Bone marrow (tissue), 2 donors: Measurements from ENCODE around the gene TRAF3IP1.
"Not testable (repeated sequence)": the region's sequence is repeated elsewhere in the genome, so short reads cannot be mapped to it uniquely, and the experiment has no call there.

ENCODE experiments used
- DNase-seq, 2 donors: peaks; one replicate each; lab custom pipeline; 2025; lab: John Stamatoyannopoulos, UW

Gene TRAF3IP1

GRCh38 chr2:238428866-238429265, 108.5 kb downstream of the TRAF3IP1 start:
- DNase-seq, result no peak

DNA sequence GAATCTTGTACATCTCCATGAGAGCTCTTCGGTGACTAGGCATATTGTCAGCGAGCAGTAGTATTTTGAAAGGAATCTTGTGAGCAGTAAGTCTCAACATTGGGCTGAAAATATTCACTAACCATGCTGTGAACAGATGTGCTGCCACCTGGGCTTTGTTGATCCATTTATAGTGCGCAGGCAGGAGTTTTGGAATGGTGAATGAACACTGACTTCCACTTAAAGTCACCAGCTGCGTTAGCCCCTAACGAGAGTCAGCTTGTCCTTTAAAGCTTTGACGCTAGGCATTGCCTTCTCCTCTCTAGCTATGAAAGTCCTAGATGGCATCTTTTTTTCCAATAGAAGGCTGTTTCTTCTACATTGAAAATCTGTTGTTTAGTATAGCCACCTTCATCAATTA, 110.5 kb downstream of the TRAF3IP1 start:
- DNase-seq, result no peak

DNA sequence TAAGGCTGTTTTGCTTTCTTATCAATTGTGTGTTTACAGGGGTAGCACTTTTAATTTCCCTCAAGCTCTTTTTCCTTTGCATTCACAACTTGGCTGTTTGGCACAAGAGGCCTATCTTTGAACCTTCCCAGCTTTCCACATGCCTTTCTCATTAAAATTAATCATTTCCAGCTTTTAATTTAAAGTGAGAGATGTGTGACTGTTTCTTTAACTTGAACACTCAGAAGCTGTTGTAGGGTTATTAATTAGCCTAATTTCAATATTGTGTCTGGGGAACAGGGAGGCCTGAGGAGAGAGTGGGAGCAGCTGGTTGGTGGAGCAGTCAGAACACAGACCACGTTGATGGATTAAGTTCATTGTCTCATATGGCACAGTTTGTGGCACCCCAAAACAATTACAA, 111.1 kb downstream of the TRAF3IP1 start:
- DNase-seq, result no peak

DNA sequence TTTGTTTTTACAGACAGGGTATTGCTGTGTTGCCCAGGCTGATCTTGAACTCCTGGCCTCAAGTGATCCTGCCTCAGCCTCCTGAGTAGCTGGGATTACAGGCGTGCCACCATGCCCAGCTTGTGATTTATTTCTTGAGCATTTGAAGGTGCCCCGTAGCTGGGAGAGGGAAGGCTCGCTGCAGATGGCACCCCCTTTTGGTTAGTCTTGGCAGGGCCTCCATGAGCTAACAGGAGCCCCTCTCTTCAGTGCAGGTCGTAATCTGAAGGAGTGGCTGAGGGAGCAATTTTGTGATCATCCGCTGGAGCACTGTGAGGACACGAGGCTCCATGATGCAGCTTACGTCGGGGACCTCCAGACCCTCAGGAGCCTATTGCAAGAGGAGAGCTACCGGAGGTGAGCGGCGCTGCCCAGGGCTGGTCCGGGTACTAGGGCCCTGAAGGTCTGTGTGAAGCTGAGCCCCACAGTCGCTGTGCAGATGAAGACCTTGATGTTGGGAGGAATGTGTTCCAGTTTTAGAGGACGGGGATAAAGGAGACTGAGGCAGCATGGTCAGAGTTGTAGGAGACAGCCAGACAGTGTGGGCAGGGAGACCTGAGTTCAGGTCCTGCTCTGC, 113.1 kb downstream of the TRAF3IP1 start:
- DNase-seq, result no peak

GRCh38 chr2:238433941-238434845, 113.9 kb downstream of the TRAF3IP1 start:
- no peak for DNase-seq

- no peak for DNase-seq
These were observed 114.8 kb downstream of the TRAF3IP1 start for GRCh38 chr2:238434846-238435751.

DNA sequence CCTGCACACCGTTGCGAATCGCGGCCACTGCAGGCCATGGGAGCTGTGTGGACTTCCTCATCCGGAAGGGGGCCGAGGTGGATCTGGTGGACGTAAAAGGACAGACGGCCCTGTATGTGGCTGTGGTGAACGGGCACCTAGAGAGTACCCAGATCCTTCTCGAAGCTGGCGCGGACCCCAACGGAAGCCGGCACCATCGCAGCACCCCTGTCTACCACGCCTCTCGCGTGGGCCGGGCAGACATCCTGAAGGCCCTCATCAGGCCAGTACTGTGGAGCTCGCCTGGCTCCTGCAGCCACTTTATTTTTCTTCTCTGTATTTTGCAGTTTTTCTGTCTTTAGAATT, 115.4 kb downstream of the TRAF3IP1 start:
- no peak for DNase-seq

- DNase-seq, result no peak
These were observed 118.8 kb downstream of the TRAF3IP1 start for GRCh38 chr2:238438856-238439849.

- DNase-seq, result no peak
These were observed 119.6 kb downstream of the TRAF3IP1 start for GRCh38 chr2:238439917-238440316.

GRCh38 chr2:238440331-238440730, 120.0 kb downstream of the TRAF3IP1 start:
- no peak for DNase-seq

DNA sequence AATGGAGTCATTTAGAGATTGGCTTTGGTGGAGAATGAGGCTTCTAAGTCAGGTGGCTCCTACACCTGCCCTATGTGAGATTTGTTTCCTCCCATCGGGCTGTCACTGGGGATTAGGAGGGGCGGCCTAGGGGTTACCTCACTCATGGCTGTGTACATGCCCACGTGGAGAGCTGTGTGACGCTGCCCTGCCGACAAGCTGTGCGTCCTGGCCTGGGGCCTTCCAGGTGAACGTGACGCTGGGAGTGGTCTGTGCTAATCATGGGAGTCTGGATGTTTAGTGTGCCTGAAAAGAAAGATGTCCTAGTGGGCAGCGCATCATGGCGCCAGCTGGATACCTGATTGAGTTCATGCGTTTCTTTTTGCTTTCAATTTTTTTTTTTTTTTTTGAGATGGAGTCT, 120.4 kb downstream of the TRAF3IP1 start:
- no peak for DNase-seq

- no peak for DNase-seq
These were observed 121.2 kb downstream of the TRAF3IP1 start for GRCh38 chr2:238441262-238442114.

DNA sequence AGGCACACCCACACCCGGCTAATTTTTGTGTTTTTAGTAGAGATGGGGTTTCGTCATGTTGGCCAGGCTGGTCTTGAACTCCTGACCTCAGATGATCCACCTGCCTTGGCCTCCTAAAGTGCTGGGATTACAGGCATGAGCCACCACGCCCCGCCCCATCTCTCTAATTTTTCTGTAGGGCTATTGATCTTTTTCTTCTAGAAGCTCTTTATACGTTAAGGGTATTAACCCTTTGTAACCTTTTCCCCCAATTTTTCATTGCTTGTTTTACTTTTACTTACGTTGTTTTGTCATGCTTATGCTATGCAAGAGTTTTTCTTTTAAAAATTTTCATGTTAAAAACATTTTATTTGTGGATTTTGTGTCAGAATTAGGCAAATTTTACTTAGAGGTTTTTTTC, 121.9 kb downstream of the TRAF3IP1 start:
- DNase-seq, result not testable (repeated sequence)

- DNase-seq, result no peak
These were observed 123.9 kb downstream of the TRAF3IP1 start for GRCh38 chr2:238444242-238444641.

DNA sequence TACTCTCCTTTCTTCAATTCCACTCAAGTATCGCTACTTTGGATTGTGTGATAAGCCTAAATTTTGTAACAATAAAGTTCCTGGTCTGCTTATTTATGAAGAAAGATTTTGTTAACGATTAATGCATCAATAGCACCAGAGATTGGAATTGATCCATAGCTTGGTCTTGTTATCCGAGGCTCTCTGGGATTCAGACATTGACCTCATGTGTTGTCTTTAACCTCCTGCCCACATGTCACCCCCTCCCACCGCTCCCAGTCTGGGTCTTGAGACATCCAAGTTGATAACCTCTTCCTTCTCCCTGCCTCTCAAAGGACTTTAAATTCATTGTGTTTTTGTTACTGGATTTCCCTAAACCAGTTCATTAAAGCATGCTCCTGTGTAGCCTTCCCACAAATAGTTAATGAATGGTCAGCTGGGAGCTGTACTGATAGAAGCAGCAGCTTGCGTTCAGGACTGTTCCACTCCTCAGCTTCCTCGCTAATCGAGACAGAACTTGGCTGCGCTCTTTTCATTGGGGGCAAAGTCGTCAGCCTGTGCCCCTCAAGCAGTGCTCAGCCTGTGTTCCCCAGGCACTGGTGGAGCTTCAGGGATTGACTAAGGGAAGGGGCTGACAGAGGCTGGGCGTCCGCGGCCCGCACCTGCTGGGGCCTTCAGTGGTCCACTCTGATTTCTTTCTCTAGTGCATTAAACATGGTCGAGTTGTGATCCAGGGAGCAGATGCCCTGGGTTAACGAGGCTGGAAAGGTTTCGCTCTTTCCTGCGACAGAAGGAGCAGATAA, 125.3 kb downstream of the TRAF3IP1 start:
- DNase-seq, result no peak

DNA sequence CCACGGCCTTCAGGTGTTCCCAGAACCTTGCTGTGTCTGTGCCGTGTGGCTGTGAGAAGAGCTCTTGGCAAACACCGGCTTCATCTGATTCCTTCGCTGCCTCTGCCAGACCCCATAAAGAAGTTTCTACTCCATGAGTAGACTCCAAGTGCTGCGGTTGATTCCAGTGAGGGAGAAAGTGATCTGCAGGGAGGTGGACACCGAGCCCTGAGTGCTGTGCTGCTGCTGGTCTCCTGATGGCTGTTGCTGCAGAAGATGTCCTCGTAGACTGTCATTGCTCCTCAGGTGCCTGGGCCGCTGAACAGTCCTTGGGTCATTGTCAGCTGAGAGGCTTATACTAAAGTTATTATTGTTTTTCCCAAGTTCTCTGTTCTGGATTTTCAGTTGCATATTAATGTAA, 126.1 kb downstream of the TRAF3IP1 start:
- DNase-seq, result no peak

- no peak for DNase-seq
These were observed 128.0 kb downstream of the TRAF3IP1 start for GRCh38 chr2:238448031-238448955.

DNA sequence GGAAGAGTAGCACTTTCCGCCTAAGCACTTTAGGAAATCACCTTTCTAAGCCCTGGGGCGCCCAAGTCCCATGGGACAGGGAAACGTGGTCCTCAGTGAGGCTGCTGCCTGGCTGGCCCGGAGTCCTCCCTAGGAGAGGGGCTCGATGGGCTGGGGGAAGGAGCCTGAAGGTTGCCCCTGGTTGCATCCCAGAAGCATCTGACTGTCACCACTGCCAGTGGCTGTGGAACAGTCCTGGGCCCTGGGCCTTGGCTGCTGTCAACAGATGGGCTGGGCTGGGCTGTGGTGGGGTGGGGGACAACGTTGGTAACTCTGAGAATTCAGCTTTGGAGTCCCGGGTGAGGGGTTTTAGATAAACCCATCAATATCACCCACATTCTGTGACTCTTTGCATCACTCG, 128.9 kb downstream of the TRAF3IP1 start:
- no peak for DNase-seq
